ENCODE results near the gene KRTAP5-10.
"Not testable (repeated sequence)": the region's sequence is repeated elsewhere in the genome, so short reads cannot be mapped to it uniquely, and the experiment has no call there.

KRTAP5-10 gene

GRCh38 chr11:71568704-71569349 lies 3.5 kb downstream of the KRTAP5-10 start:
- no peak overlapping the region for H3K4me3 ChIP-seq (ENCODE audit: low read depth, low read length)
- DNase-seq (ENCODE audit: low read depth) = no peak
- TF ChIP-seq, protein P1, sequence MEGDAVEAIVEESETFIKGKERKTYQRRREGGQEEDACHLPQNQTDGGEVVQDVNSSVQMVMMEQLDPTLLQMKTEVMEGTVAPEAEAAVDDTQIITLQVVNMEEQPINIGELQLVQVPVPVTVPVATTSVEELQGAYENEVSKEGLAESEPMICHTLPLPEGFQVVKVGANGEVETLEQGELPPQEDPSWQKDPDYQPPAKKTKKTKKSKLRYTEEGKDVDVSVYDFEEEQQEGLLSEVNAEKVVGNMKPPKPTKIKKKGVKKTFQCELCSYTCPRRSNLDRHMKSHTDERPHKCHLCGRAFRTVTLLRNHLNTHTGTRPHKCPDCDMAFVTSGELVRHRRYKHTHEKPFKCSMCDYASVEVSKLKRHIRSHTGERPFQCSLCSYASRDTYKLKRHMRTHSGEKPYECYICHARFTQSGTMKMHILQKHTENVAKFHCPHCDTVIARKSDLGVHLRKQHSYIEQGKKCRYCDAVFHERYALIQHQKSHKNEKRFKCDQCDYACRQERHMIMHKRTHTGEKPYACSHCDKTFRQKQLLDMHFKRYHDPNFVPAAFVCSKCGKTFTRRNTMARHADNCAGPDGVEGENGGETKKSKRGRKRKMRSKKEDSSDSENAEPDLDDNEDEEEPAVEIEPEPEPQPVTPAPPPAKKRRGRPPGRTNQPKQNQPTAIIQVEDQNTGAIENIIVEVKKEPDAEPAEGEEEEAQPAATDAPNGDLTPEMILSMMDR (IDR thresholded peaks at IDR 0.05; ENCODE audit: low read depth, low read length, missing control alignments) = no peak

GRCh38 chr11:71571101-71571850 lies 5.9 kb downstream of the KRTAP5-10 start:
- not testable (repeated sequence) for H3K4me3 ChIP-seq (ENCODE audit: low read depth, low read length); DNase-seq (ENCODE audit: low read depth)

GRCh38 chr11:71572811-71573210 lies 7.4 kb downstream of the KRTAP5-10 start:
- DNase-seq (ENCODE audit: low read depth) = no peak
- no peak overlapping the region for H3K4me3 ChIP-seq (ENCODE audit: low read depth, low read length)
- TF ChIP-seq, protein P1 (IDR thresholded peaks at IDR 0.05; ENCODE audit: low read depth, low read length, missing control alignments) = no peak

DNA sequence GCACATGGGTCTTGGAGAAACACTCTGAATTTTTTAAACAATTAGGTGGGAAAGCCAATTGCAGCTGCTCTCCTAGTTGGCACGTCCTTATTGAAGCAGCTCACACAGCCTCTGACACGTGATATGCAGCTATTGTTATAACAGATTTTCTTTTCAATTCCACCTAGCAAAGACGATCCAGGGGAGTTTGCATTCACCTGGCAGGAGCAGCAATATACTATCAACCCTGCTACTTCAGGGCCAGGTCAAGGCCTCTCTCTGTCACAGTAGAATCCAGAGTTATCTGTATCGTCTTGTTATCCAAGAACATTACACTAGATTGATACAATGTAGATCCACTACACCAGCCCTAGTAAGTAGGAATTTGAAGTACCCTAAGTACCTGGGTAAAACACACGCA lies 9.1 kb downstream of the KRTAP5-10 start:
- DNase-seq (ENCODE audit: low read depth) = no peak
- TF ChIP-seq, protein P1 (IDR thresholded peaks at IDR 0.05; ENCODE audit: low read depth, low read length, missing control alignments) = no peak
- H3K4me3 ChIP-seq (ENCODE audit: low read depth, low read length) = no peak overlapping the region

DNA sequence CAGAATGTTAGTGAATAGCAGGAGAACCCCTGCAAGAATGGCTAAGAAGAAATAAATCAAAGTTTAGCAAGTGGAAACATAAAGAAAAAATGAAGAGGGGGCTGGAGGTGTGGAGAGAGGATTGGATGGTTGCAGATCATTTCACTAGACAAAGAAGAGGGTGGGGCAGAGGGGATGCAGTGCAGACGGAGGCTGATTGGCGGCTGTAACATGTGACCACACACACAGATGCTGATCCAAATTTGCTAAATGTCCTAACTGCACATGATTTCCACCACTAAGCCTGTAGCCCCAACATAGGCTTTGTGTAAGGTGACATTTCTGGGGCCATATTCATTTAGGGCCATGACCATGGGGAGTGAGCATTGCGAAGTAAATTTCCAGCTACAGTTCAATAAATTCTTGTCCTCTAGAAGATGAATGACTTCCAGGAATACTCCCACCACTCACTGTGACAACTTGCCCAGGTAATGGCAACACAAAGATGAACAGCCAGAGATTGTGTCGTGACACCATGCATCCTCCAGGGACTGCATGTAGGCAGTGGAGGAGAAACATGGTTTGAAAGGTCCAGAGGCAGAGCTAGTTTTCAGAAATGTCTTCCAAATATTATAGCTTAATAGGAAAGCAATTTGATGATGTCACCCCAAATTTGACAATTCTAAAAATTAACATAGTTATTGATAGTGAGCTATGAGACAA lies 10.5 kb downstream of the KRTAP5-10 start:
- TF ChIP-seq, protein P1 (IDR thresholded peaks at IDR 0.05; ENCODE audit: low read depth, low read length, missing control alignments) = no peak
- H3K4me3 ChIP-seq (ENCODE audit: low read depth, low read length) = no peak overlapping the region
- DNase-seq (ENCODE audit: low read depth) = no peak

- not testable (repeated sequence) for H3K4me3 ChIP-seq (ENCODE audit: low read depth, low read length); DNase-seq (ENCODE audit: low read depth)
These were observed 11.5 kb downstream of the KRTAP5-10 start for GRCh38 chr11:71576688-71577465.

DNA sequence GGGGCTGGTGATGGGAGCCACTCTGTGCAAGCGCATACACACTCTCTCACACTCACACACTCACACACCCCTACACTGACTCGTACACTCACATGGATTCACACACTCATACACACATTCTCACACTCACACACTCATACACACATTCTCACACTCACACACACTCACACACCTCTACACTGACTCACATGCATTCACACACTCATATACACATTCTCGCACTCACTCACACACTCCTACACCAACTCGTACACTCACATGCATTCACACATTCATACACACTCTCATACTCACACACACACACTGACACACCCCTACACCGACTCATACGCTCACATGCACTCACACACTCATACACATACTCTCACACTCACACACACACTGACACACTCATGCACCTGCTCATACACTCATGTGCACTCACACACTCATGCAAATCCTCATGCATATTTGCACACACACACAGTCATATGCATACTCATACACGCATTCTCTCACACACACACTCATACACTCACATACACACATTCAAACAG lies 12.2 kb downstream of the KRTAP5-10 start:
- DNase-seq (ENCODE audit: low read depth) = no peak
- TF ChIP-seq, protein P1 (IDR thresholded peaks at IDR 0.05; ENCODE audit: low read depth, low read length, missing control alignments) = no peak
- no peak overlapping the region for H3K4me3 ChIP-seq (ENCODE audit: low read depth, low read length)

DNA sequence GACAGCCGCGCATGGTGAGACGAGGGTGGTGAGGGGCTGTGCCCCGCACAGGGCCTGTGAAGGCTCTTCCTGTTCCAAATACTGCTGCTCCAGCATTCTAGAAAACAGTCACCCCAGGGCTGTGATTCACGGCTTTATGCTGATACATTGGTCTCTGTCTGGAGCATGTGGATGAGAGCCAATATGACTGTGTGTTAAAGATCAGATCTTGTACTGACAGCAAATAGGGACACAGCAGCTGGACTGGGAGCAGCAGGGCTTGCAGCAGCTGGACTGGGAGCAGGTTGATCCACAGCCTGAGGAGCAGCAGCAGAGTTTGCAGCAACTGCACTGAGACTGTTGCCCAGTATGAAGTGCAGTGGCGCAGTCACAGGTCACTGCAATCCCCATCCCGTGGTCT lies 14.2 kb downstream of the KRTAP5-10 start:
- not testable (repeated sequence) for DNase-seq (ENCODE audit: low read depth)

More for the DNA sequence above, 14.2 kb downstream of the KRTAP5-10 start:
- not testable (repeated sequence) for H3K4me3 ChIP-seq (ENCODE audit: low read depth, low read length)
